Natural killer cell (primary cell): ENCODE data around the gene HIRIP3. TPM values are rescaled to one million over a fixed set of nuclear protein-coding genes. Genes with fewer than 3 reads are reported as not detected.

Experiments used
- ATAC-seq, 3 donors: fragments of 150-1000 bp in 2 of 3; fragments of 200-7000 bp in 1 of 3; cut with Tn5 transposase; 1 replicate in 1 of 3; 2 replicates in 2 of 3; pipeline ENCODE4 v1.10.0; 2021; ENCODE audit warnings: mild to moderate bottlenecking in 2 of 3, moderate library complexity in 2 of 3
- DNase-seq, 2 donors: peaks; one replicate each; pipeline versions ENCODE4 v3.0.0 to v3.0.0-alpha.2; 2013 to 2021; ENCODE audit warnings: mixed read lengths in 1 of 2
- H3K27ac ChIP-seq: one replicate; pipeline ENCODE4 v1.5.1; 2013; ENCODE audit warnings: mild to moderate bottlenecking, low read length
- H3K27me3 ChIP-seq: one replicate; pipeline ENCODE4 v1.6.1; 2013; ENCODE audit warnings: low read length; ENCODE audit not compliant: control insufficient read depth, insufficient read depth
- H3K36me3 ChIP-seq: one replicate; pipeline ENCODE4 v1.6.1; 2013; ENCODE audit warnings: low read length; ENCODE audit not compliant: control insufficient read depth, insufficient read depth
- H3K4me1 ChIP-seq: one replicate; pipeline ENCODE4 v1.6.1; 2013; ENCODE audit warnings: low read length; ENCODE audit not compliant: control insufficient read depth, insufficient read depth
- H3K4me3 ChIP-seq: one replicate; pipeline ENCODE4 v1.5.1; 2013; ENCODE audit warnings: low read length
- H3K9me3 ChIP-seq: one replicate; pipeline ENCODE4 v1.6.1; 2013; ENCODE audit warnings: low read length; ENCODE audit not compliant: control insufficient read depth, insufficient read depth
- H3K27ac Mint-ChIP-seq, 2 donors: one replicate each; pipeline ENCODE4 v1.8.0; 2022; ENCODE audit warnings: mild to moderate bottlenecking in 2 of 2, mixed read lengths in 2 of 2, moderate library complexity in 1 of 2
- H3K27me3 Mint-ChIP-seq, 2 donors: one replicate each; pipeline ENCODE4 v1.8.0; 2022; ENCODE audit warnings: low read depth in 2 of 2, mixed read lengths in 2 of 2
- H3K36me3 Mint-ChIP-seq: one replicate; pipeline ENCODE4 v1.8.0; 2022; ENCODE audit warnings: mixed read lengths
- H3K4me1 Mint-ChIP-seq, 2 donors: one replicate each; pipeline ENCODE4 v1.8.0; 2022; ENCODE audit warnings: mixed read lengths in 2 of 2
- H3K4me3 Mint-ChIP-seq: one replicate; pipeline ENCODE4 v1.8.0; 2022; ENCODE audit warnings: mild to moderate bottlenecking, moderate library complexity, mixed read lengths
- H3K9me3 Mint-ChIP-seq, 2 donors: one replicate each; pipeline ENCODE4 v1.8.0; 2022; ENCODE audit warnings: mixed read lengths in 2 of 2
- WGBS: methylation state at CpG from one replicate; pipeline ENCODE4 v1.1.7; 2013; ENCODE audit warnings: missing lambda C conversion rate; ENCODE audit not compliant: insufficient coverage; 5-methylcytosine and 5-hydroxymethylcytosine counted together
- intact Hi-C: fragments of 100-400 bp; cut with micrococcal nuclease; formaldehyde crosslinking; loops from one replicate; pipeline ENCODE4 v1.14.2; 2022
- total RNA-seq, 4 donors: library from RNA; stranded (reverse); fragments of 120-200 nt in 1 of 4; gene quantifications; one replicate each; pipeline versions ENCODE4 v1.2.3 to v1.2.4, GENCODE V29; 2013 to 2022
- TF ChIP-seq, protein P1 (sequence below): fragments of 200-600 bp; IDR thresholded peaks from one replicate; pipeline ENCODE4 v1.8.0; 2022; ENCODE audit warnings: antibody characterized with exemption

Gene HIRIP3
- total RNA-seq, 3 donors from 2014 or later (not counting 1 experiment from before 2014, with no cell fraction given): 11.1 to 13.4 (median 12.7) TPM

- peaks cover 32 to 34% of the 10 kb centered on the region in 2 donors for H3K27me3 Mint-ChIP-seq
These were observed 35.5 kb upstream of the HIRIP3 start, which contains the start of gene TLCD3B for GRCh38 chr16:30030841-30031413. Gene TLCD3B (minus strand): TSS chr16:30031271. CDS start chr16:30030527, 744 bp downstream.

DNA sequence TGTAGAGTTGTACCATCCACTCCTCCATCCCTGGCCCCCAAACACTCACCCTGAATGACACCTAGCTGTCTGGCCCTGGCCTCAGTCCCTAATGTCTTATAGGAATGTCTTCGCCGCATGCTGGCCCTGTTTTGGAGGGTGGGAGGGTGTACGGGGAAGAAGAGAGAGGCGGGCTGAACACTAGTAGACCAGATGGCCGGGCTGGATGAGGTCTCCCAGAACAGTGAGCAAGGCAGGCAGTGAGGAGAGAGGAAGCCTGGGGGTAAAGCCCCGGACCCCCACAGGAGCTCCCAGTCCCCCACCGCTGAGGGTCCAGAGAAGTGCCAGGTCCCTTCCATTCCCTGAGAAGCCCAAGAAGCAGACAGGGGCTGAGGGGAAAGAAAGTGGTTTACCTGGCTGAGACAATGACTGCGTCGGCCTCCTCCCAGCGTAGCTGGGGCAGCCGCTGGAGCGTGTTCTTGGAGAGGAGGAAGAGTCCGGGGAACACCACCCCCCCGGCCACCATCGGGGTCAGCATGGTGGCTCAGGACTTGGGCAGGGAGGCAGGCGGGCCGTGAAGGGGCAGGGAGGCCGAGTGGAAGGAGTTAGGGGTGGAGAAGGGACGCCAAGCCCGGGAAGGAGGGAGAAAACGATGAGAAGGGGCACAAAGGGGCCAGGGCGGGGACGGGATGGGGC lies 34.7 kb upstream of the HIRIP3 start:
- intact Hi-C loops: no loop called here
- TF ChIP-seq, protein P1, sequence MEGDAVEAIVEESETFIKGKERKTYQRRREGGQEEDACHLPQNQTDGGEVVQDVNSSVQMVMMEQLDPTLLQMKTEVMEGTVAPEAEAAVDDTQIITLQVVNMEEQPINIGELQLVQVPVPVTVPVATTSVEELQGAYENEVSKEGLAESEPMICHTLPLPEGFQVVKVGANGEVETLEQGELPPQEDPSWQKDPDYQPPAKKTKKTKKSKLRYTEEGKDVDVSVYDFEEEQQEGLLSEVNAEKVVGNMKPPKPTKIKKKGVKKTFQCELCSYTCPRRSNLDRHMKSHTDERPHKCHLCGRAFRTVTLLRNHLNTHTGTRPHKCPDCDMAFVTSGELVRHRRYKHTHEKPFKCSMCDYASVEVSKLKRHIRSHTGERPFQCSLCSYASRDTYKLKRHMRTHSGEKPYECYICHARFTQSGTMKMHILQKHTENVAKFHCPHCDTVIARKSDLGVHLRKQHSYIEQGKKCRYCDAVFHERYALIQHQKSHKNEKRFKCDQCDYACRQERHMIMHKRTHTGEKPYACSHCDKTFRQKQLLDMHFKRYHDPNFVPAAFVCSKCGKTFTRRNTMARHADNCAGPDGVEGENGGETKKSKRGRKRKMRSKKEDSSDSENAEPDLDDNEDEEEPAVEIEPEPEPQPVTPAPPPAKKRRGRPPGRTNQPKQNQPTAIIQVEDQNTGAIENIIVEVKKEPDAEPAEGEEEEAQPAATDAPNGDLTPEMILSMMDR: no peak
- Histone ChIP-seq H3K27me3 (peaks cover 25% of the 10 kb centered on the region), H3K9me3 (no peaks in the 10 kb centered on the region), H3K36me3 (no peaks in the 10 kb centered on the region), H3K4me1 (peaks cover 17% of the 10 kb centered on the region), H3K27ac (no peak overlapping the region), H3K4me3 (no peak overlapping the region)
- DNase-seq: peak in 1 of 2 donors; percentile 4
- 26% methylated on average over 23 of the region's 23 CpGs for WGBS
- Mint-ChIP-seq H3K36me3 (no peaks in the 10 kb centered on the region), H3K27me3 (peaks cover 32 to 34% of the 10 kb centered on the region in 2 donors), H3K27ac (peak overlapping the region in 1 of 2 donors; percentile 40), H3K9me3 (no peaks in the 10 kb centered on the region), H3K4me3 (no peak overlapping the region), H3K4me1 (peaks cover 0 to 22% of the 10 kb centered on the region in 2 donors)
- ATAC-seq: no peak

More at GRCh38 chr16:30030841-30031413, 35.5 kb upstream of the HIRIP3 start, which contains the start of gene TLCD3B:
- H3K4me1 ChIP-seq: peaks cover 17% of the 10 kb centered on the region
- H3K36me3 ChIP-seq: no peaks in the 10 kb centered on the region
- TF ChIP-seq, protein P1: no peak
- no peak within 1 kb of the TSS for H3K4me3 ChIP-seq
- ATAC-seq (peak in 2 of 3 donors; percentile 44 to 51), DNase-seq (peak in 1 of 2 donors; percentile 32)
- no peaks in the 10 kb centered on the region for H3K9me3 ChIP-seq
- WGBS: 3% methylated on average over 27 of the region's 27 CpGs
- Mint-ChIP-seq H3K9me3 (no peaks in the 10 kb centered on the region), H3K4me3 (peak within 1 kb of the TSS; percentile 50), H3K36me3 (no peaks in the 10 kb centered on the region), H3K4me1 (peaks cover 0 to 22% of the 10 kb centered on the region in 2 donors), H3K27ac (peak within 1 kb of the TSS in 1 of 2 donors; percentile 40)
- H3K27me3 ChIP-seq: peaks cover 25% of the 10 kb centered on the region
- intact Hi-C loops: no loop called here
- H3K27ac ChIP-seq: no peak within 1 kb of the TSS

DNA sequence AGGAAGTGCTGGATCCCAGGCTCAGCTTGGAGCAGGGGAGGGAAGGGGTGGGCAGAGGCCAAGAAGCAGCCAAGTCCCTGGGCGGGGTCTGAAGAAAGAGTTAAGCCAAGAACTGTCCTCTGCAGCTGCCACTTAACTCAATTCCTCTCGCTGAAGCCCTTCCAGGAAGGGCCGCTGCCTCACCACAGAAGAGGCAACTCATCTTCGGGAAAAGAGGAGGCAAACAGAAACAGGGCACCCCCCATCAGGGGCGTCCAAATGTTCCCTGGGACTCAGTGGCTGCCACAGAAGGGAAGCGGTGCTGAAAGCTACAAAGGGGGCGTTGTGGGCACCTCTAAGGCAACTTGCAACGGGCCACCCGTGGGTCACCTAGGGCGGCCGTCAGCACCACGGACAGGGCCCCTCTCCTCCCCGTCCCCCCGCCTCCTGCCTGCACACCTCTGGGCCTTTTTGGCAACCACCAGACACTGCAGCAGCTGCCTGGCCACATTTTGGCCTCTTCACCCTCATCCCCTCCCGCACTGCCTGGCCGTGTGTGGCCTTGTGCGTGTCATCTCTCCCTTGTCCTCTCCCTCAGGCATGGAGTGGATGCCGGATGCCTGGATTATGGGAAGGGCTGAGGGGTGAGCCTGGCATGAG lies 33.1 kb upstream of the HIRIP3 start:
- DNase-seq (peak in 1 of 2 donors; percentile 44), ATAC-seq (peak in 2 of 3 donors; percentile 39 to 62)
- peaks cover 0 to 22% of the 10 kb centered on the region in 2 donors for H3K4me1 Mint-ChIP-seq
- intact Hi-C loops: no loop called here
- peaks cover 32 to 34% of the 10 kb centered on the region in 2 donors for H3K27me3 Mint-ChIP-seq
- H3K4me3 Mint-ChIP-seq: no peak overlapping the region
- Histone ChIP-seq H3K9me3 (no peaks in the 10 kb centered on the region), H3K27ac (no peak overlapping the region), H3K36me3 (no peaks in the 10 kb centered on the region), H3K27me3 (peaks cover 25% of the 10 kb centered on the region), H3K4me1 (peaks cover 17% of the 10 kb centered on the region), H3K4me3 (no peak overlapping the region)
- H3K27ac Mint-ChIP-seq: no peak overlapping the region
- TF ChIP-seq, protein P1: no peak
- H3K9me3 Mint-ChIP-seq: no peaks in the 10 kb centered on the region
- no peaks in the 10 kb centered on the region for H3K36me3 Mint-ChIP-seq
- 21% methylated on average over 18 of the region's 18 CpGs for WGBS
